ENCODE measurements around the gene PHF19.

Gene PHF19

DNA sequence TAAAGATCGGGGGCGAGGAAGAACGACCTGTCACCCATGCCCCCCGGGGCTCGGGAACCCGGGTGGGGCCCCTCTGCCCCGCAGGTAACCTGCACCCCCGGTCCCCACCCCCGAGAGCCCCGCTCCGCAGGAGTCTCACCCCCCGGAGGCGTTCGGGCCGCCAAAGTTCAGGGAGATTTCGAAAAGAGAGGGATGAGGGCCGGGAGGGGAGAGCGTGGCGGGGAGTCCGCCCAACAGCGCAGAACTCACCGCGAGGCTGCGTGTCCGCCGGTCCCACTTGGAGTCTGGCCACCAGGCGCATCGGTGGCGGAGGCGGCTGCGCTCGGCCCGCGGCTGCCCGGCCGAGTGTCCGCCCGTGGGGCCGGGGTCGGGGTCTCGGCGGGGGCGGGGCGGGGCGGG, at the start of gene PHF19:
PHF19 (minus strand) TSS at position 347 of the 399 bp plus-strand sequence. CDS start 2,447 bp downstream, outside the sequence.
- DNase-seq, result no peak

DNA sequence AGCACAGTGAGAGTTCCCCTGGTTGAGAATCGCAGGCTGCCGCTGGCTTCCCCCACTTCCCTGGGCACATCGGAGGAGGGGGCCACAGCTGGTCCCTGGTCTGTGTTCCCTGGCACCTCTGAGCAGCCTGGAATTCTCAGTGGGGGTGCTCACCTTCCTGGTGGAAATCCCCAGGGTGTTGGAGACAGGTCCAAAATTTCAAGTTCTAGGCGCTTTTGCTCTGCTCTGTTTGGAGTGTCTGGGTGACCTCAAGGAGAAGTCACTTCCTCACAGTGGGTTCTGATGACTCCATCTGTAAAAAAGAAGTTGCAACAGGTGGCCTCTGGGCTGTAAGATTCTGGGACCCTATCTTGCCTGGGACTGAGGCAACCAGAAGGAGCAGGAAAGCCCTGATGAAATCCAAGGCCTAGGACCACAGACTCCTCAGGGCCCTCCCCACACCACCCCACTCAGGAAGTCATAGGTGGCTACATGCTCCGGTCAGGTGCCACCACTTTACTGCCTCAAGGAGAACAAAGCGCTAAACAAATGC, 49.5 kb upstream of the PHF19 start, which contains the start of gene TRAF1:
TRAF1 (minus strand) TSS at position 400 of the 532 bp plus-strand sequence. CDS start 721 bp downstream, outside the sequence.
- no peak for DNase-seq

DNA sequence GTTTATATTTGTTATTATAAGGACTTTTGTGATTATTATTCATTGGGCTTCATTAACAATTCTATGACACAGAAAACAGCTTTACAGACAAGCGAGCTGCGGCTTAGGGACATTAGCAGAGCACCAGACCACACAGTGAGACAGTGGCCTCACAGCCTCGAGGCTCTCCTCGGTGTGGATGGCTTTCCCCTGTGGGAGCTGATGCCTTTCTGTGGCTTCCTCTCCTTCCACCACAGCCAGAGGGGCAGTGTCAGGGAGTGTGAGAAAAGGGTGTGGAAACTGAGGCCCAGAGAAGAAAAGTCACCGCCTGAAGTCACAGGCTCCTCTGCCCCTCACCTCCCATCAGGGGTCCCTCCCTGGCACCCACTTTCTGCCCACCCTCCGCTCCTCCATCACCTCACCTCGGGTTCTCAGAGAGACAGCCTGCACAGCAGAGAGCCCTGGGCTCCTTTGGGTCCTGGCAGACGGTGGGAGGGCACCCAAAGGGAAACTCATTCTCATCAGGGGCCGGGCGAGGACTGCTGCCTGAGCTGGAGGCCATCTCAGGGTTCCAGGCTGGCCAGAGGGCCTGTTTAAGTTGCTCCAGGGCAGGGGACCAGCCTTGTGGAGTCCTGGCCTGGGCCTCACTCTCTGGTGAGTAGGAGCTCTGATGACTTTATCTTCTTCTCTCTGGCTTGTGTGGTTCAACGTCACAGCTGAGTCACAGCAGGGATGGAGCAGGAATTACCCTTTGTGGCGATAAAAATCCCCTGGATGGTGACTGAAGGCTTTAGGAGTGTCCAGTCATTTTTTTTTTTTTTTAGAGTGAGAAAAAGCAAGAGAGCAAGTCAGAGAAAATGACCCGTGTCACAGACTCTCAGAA, 48.8 kb upstream of the PHF19 start:
- DNase-seq, result no peak

DNA sequence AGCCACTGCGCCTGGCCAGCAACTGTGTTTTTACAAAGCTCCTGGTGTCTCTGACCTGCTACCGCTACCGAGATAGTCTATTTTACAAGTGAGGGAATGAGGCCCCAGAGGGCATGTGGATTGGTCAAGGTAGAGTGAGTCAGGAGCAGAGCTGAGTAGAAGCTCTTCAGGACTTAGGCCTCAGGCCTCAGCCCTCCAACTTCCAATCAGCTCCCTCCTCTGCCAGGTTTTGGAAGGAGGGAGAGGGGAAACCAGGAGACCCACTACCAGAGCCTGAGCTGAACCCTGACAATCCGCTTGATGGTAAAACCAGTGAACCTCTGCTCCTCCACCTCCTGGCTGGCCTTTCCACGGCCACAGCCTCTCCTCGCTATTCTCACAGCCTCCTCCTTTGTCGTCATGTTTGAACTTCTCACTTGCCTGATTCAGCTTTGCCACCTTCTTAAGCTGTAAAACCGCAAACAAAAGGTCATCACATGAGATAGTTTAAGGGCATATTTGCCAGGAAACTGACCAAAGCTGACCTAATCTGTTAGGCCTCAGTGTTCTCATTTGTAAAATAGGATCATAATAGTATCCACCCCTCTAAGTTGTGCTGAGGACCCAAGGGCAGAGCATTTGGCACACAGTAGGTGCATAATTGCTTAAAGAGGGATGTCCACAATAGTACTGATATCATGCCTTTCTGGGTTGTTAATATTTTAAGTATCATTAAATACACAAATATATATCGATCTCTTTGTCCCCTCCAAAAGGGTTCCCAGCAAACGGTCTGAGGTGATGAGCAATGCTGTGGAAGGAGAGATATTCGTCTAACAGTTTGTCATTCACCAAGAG, 47.9 kb upstream of the PHF19 start:
- DNase-seq, result no peak

DNA sequence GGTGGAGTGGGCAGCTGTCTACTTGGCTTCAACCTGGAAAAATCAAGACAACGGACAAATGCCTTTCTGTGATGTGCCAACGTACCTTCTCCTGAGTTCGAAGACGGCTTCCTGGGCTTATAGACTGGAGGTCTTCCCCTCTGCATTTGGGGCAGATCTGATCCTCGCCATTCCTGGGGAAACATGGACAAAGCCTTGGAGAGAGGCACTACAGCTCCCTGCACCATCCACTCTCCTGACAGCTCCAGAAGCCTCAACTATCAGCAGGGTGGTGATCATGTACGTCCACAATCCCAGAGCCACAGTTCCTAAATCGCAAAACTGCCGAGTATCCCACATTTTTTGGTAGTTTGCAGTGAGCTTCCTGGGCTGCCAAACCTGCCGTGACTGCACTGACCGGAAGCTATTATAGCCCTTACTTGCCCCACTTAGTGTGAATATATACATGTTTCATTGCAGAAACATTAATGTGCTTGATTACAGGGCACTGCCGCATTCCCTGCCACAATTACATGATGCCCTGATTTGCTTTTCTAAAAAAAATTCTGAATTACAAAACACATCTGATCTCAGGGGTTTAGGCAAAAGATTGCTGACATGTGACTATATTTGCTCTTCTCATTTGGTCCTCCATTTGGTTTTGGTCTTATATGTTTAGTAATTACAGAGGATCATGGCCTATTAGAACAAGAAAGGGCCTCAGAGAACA, 46.8 kb upstream of the PHF19 start:
- no peak for DNase-seq

DNA sequence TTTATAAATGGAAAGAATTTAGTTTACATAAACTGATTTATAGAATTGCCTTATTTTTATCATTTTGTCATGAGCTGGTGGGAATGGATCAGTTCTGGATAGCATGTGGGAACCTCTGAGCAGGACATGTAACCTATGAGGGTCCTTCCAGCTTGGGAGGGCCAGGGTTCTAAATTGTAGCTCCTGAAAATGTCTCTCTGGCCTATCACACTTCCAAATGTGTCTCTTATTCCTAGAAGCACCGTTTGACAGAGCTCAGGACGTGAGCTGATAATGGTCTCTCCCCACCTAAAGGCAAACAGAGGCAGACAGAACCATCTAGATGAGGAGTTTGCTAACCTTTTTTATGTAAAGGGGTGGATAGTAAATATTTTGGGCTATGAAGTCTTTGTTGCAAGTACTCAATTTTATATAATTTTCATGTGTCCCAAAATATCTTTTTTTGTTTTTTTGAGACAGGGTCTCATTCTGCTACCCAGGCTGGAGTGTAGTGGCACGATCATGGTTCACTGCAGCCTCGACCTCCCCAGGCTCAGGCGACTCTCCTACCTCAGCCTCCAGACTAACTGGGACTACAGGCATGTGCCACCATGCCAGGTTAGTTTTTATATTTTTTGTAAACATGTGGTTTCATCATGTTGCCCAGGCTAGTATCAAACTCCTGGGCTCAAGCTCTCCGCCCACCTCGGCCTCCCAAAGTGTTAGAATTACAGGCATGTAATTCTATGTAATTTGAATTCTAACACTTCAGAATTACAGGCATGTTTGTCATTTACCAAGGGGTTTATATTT, 45.6 kb upstream of the PHF19 start:
- DNase-seq, result no peak

DNA sequence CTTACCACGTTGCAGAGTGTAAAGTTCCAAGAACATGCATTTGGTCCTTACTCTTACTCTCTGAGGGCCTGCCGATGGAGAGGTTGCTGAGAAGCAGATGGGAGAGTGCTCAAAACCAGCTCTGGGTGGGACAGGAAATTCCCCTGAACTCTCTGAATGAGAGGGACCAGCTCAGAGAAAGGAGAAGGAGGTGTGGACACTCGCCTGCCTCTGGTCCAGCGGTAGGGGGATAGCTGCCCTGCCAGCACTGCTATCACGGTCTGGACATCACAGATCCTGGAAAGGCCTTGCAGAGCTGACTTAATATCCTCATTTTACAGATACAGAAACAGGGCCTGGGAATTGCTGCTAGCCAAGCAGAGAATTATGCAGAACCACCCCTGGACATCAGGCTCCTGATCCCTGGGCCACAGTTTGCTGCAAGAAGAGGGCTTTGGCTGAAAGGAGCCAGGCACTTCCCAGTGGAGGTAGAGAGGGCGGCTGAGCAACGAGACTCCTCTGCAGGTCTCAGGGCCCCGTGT, 44.7 kb upstream of the PHF19 start:
- no peak for DNase-seq

DNA sequence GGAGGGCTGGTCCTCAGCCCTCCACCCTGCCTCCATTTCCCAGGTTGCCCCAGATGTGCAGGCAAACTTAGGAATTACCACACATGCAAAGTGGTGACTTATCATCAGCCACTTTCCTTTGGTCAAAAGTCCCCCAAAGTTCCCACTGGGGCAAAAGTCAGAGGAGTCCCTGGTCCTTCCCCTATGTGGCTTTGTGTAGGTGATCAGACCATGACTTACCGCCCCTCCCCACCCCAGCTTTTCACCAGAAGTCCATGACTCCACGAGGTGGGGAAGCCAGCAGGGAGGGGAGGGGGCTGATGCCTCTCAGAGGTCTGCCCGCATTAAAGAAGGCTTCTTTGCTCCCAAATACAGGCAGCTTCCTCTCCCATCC, 43.8 kb upstream of the PHF19 start:
- no peak for DNase-seq

DNA sequence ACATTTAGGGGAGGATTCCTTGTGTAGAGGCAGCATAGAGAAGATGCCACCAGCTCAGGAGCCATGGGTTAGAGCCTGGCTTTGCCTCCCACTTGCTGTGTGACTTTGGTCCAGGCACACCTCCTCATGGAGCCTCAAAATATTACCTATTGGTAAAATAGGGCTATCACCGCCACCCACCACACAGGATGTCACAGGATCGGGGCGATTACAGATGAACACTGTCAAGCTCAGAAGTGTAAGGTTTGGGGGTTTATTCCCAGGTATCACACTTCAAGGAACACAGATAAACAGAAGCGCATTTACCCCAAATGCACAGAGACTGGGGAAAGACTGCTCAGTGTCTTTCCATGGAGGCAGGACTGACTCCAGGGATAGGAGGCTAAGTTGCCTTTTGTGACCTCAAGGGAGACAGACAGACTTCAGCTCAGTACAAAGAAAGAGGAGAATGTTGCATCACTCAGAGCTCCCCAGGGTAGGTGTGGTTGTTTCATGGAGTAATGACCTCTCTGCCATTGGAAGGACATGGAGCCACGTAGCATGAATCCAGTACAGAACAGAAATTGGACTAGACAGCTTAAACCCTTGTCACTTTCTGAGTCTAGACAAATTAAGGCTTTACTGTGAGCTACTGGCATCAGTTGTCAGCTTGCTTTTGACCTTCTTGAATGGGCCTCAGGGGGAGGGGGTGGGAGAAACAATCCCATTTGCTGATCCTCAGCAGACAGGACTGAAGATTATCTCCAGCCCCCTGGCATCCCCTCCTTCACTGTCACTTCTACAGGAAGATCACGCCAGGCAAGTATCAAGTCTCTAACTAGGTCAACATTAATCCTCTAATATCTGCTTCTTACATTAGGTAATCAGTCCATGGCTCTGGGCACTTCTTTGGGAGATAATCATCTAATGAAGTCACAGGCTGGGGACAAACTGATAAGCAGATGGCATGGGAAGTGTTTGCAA, 43.1 kb upstream of the PHF19 start:
- DNase-seq, result no peak

DNA sequence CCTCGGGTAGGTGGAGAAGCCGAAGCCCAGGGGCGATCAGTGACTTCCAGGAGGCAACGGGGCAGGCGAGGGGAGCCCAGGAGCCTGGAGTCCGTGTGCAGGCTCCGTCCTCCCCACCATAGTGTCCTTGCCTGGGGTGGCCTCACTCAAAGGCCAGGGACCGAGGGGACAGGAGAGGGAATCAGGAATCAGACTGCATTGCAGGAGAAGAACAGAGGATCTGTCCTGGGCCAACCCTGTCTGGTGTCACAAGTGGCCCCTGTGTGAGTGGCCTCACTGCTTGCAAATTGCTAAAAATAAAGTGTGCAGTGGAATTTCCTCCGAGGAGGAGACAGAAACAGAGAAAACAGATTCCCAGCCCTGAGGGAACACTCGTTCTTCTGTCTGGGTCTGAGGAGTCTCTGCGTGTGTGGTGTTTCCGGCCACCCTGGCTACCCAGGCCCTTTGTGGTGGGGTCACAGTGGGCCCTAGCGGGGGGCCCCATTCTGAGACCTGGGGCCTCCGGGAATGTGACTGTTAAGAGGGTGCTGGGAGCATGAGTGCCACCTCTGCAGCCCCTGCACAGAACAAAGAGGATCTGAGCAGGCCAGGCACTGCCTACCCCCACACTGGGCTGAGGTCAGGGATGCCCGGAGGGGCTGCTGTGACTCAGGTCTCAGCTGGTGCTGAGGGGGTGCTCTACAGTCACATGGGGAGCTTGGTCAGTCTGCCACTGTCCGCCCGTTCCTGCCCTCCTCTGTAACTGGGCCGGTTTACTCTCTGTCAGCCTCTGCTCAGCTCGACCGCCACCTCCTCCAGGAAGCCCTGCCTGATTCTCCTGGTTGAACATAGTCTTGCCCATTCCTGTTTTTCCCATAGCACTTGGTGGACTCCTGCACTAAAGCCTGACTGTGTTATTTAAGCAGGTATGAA, 42.2 kb upstream of the PHF19 start:
- DNase-seq, result no peak

DNA sequence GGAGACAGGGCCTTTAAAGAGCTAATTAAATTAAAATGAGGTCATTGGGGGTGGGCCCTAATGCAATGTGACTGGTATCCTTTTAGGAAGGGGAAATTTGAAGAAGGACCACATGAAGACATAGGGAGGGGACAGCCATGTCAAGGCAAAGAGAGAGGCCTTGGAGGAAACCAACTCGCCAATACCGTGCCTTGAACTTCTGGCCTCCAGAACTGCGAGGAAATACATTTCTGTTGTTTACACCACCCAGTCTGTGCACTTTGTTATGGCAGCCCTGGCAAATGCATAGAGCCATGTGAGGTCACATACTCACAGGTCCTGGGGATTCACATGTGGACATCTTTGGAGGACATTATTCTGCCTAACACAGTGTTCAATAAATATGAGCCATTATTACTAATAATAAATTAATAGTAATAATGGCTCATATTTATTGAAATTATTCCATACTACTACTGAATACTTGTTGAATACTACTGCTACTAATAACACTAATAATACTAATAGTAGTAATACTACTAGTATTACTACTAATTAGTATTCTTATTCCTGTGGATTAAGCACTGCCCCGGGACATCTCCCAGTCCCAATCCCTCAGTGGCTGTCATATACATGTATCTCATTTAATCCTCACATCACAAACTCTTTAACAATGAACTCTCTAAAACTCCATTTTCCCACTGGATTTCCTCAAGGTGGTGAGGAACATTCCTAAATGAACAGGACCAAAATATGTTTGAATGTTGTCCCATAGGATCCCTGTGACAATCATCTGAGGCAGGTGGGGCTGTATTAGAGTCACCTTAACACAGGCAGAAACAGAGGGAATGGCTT, 41.2 kb upstream of the PHF19 start:
- DNase-seq, result no peak

DNA sequence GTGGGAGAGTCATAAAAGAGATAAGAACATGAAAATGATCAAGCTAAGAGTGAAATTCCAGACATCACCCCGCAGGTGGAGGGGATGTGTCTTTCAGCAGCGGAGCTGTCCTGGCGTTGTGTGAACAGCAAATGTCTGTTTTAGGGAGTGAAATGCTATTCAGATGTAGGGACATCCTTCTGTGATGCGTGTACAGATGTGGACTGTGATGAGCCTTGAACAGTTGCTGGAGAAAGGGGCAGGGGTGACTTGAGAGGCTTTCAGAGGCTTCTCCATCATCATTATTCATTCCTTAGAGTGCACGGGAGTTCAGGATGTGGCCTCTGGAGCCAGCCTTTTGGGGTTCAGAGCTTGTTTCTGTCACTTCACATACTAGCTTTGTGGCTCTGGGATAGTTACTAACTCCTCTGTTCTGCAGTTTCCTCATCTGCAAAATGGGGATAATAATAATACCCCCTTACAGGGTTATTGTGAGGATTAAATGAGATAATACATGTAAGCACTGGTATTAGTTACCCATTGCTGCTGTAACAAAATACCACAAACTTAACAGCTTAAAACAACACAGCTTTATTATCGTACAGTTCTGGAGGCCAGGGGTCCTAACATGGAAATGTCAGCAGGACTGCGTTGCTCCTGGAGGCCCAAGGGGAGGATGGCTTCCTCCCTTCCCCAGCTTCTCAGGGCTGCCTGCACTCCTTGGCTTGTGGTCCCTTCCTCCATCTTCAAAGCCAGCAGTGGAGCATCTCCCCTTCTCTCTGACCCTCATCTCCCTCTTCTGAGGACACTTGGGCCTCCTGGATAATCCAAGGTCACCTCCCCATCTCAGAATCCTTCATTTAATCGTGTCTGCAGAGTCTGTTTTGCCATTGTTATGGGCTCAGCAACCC, 40.2 kb upstream of the PHF19 start:
- no peak for DNase-seq

DNA sequence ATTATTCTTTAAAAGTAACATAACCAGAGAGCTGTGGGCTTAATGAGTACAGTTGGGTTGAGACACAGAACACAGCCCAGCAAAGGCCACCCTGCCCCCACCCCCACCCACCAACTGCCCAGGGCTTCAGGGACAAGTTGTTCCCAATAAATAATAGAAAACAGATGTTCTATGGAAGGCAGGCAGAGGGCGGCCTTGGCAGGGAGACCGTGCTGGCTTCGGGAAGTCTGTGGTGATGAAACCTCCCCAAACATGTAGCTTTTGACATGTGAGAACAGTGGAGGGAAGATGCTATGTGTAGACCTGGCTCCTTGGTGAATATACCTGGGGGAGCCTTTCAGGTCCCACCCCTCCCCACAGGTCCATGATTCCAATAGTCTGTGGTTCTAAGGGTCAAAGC, 39.6 kb upstream of the PHF19 start:
- no peak for DNase-seq

DNA sequence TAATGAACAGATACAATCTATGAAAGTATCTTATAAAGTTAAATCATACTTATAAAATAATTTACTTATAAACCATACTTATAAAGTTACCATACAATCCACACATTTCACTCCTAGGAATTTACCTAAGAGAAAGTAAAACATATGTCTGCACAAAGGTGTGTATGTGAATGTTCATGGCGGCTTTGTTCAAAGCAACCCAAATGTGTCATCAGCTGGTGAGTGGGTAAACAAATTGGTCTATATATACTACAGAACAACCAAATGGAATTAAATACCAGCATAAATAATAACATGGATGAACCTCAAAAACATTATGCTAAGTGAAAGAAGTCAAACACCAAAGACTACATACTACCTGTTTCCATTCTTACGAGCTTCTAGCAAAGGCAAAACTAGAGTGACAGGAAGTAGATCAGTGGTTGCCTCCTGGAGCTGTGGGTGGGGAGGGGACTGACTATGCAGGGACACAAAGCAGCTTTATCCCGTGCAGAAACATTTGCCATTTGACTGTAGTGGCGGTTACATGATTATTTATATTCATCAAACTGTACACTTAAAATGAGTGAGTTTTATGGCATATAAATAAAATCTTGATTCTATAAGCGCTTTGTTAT, 39.0 kb upstream of the PHF19 start:
- no peak for DNase-seq

DNA sequence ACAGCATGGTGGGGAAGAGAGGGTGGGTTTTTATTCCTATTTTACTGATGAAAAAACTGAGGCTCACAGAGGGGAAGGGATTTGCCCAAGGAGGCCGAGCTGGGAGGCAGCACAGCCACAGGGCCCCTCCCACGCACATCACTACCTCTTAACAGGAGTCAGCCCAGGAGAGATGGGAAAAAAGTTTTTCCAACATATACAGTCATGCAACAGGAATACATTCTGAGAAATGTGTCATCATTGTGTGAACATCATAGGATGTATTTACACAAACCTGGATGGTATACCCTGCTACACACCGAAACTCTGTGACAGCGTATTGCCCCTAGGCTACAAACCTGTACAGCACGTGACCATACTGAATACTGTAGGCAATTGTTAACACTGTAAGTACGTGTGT, 38.0 kb upstream of the PHF19 start:
- DNase-seq, result no peak

DNA sequence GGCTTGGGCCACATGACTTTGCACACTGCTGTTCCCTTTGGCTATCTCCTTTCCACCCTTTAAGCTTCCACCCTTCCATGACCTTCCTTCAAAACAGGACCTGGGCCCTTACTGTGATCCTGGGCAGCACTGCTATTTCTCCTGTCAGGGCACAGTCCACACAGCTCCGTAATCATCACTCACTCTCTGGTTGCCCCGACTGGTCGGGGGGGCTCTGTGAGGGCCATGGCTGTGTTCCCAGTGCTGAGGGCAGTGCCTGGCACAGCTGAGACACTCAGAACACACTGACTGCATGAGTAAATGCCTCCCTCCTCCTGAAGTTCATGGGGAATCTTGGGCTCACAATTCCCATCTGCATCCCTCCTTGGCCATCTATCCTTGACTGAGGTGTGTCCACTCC, 37.4 kb upstream of the PHF19 start:
- no peak for DNase-seq

DNA sequence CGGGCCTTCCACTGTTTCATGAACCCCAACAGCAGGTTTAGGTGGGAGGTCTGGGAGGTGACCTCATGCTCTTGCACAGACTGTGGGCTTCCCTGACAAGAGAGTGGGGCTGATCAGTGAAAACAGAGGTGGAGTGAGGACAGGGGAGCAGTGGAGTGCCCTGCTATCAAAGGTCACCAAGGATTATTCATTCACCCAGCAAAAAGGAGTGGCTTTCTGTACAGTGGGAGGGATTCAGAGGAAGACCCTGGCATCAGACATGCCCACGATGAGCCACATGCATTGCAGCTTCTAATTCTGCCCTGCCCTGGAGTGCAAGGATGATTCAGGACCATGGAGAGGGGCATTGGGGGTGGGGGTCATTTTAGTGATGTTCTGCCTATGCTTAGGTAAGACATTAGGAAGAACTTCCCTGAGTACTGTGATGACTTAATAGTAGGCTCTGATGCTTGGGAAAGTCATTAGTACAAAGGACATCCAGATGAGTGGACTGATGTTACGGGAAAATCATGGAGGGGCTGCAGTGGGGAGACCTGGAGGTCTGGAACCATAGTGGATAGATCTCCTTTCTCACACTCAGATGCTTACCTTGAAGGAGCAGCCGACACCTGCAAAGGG, 36.8 kb upstream of the PHF19 start:
- DNase-seq, result no peak
